ENCODE data around the gene ATP6V0B. TPM values are rescaled to one million over a fixed set of nuclear protein-coding genes. Genes with fewer than 3 reads are reported as not detected.
A peak's percentile ranks its signal among the peaks of the same experiment; 100 is the strongest.

Gene ATP6V0B
- total and polyA plus RNA-seq, 10 of the 15 experiments (the other 5 are each of a cell fraction or from before 2014, with no cell fraction given): 65.3 to 250 (median 144) TPM

DNA sequence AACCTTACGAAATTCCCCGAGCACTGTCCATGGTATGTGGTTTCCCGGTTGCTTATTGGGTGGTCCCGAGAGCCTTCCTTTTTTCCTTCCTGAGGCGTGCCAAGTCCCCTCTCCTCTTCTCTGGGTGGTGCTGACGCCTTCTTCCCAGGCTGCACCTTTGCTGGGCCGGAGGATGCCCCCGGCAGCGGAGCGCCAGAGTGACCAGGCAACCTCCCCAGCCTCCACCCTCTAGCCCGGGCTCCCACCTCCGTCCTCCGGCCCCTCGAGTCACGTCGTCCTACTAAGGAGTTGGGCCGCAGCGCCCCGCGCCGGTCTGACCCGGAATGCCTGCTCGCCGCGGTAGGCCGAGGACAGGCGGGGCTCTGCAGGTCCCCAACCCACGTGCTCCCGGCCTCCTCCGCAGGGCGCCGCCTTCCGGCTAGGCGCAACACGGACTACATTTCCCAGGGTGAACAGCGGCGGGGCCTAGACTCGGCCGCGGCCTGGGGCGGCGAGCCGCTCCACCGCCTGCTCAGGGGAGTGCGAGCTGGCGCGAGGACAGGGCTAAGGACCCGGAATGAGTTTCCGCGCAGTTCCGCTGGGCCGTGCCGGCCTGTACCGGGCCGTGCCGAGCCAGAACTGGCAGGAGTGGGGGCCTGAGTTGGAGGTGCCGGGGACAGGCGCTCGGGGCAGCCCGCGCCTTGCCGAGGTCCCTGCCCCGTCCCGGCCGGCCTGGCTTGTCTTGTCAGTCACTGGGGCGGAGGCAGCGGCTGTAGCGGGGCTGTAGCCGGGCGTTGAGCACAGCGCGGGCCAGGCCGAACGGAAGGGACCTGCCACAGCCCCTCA, 28.3 kb upstream of the ATP6V0B start, which contains the start of gene IPO13 (continued):
- no peak for TF ChIP-seq NFXL1 (IDR thresholded peaks at IDR 0.05; ENCODE audit: borderline replicate concordance)
- TF ChIP-seq RB1 (IDR thresholded peaks at IDR 0.05; ENCODE audit: borderline replicate concordance): peak; percentile 99
- TF ChIP-seq POU2F2 (IDR thresholded peaks at IDR 0.05; ENCODE audit: borderline replicate concordance, low read depth, low read length): peak; percentile 55; the same call in 1 of the 3 replicates
- TF ChIP-seq CBFB (IDR thresholded peaks at IDR 0.05; ENCODE audit: low read depth): peak; percentile 68; the same call in 1 of the 2 replicates
- TF ChIP-seq GATAD2B (conservative IDR thresholded peaks at IDR 0.05; ENCODE audit: low read depth): peak; percentile 95
- TF ChIP-seq BRCA1 (IDR thresholded peaks at IDR 0.05; ENCODE audit: low read depth, low read length): no peak; the same call in 1 of the 2 replicates
- TF ChIP-seq CREM (IDR thresholded peaks at IDR 0.05; ENCODE audit: low read depth): peak; percentile 73; the same call in 1 of the 2 replicates
- peak; percentile 33; the same call in 1 of the 2 replicates for TF ChIP-seq SMC3 (IDR thresholded peaks at IDR 0.05; ENCODE audit: borderline replicate concordance, low read length)
- TF ChIP-seq YY1 (IDR thresholded peaks at IDR 0.05; ENCODE audit: low read depth, low read length): peak; percentile 40
- TF ChIP-seq TCF3 (IDR thresholded peaks at IDR 0.05; ENCODE audit: borderline replicate concordance, insufficient read depth, low read depth, low read length): 0 out of 2 replicates have a peak, but pooled peaks have one; percentile 17
- no peak for TF ChIP-seq JUNB (IDR thresholded peaks at IDR 0.05)
- peak; percentile 96 for TF ChIP-seq HCFC1 (IDR thresholded peaks at IDR 0.05; ENCODE audit: low read length)
- TF ChIP-seq, protein P1, sequence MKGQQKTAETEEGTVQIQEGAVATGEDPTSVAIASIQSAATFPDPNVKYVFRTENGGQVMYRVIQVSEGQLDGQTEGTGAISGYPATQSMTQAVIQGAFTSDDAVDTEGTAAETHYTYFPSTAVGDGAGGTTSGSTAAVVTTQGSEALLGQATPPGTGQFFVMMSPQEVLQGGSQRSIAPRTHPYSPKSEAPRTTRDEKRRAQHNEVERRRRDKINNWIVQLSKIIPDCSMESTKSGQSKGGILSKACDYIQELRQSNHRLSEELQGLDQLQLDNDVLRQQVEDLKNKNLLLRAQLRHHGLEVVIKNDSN (IDR thresholded peaks at IDR 0.05; ENCODE audit: borderline replicate concordance, extremely low read length, insufficient read depth, low read depth, low read length): peak; percentile 89
- TF ChIP-seq TARDBP (IDR thresholded peaks at IDR 0.05; ENCODE audit: borderline replicate concordance): 0 out of 2 replicates have a peak, but pooled peaks have one; percentile 74
- peak; percentile 83 for TF ChIP-seq RAD51 (IDR thresholded peaks at IDR 0.05)
- TF ChIP-seq BCLAF1 (IDR thresholded peaks at IDR 0.05): no peak
- TF ChIP-seq DPF2 (IDR thresholded peaks at IDR 0.05): peak; percentile 90
- TF ChIP-seq ZNF207 (IDR thresholded peaks at IDR 0.05; ENCODE audit: borderline replicate concordance): peak; percentile 99
- no peak for TF ChIP-seq CBX3 (IDR thresholded peaks at IDR 0.05; ENCODE audit: borderline replicate concordance, low read depth)
- TF ChIP-seq ZNF24 (IDR thresholded peaks at IDR 0.05): no peak
- no peak for TF ChIP-seq WRNIP1 (IDR thresholded peaks at IDR 0.05; ENCODE audit: borderline replicate concordance, low read depth, low read length)
- TF ChIP-seq ZNF622 (IDR thresholded peaks at IDR 0.05): no peak
- TF ChIP-seq MEF2B (IDR thresholded peaks at IDR 0.05; ENCODE audit: partially characterized antibody, poor library complexity, severe bottlenecking): peak; percentile 45
- peak; percentile 49; the same call in 1 of the 2 replicates for TF ChIP-seq MLLT1 (IDR thresholded peaks at IDR 0.05)
- peak; percentile 62 to 73 for TF ChIP-seq IKZF2 (IDR thresholded peaks at IDR 0.05)
- peak; percentile 59 for TF ChIP-seq RAD21 (IDR thresholded peaks at IDR 0.05; ENCODE audit: insufficient read depth, low read depth, low read length)
- peak; percentile 95 for TF ChIP-seq POLR2A (IDR thresholded peaks at IDR 0.05; ENCODE audit: low read depth, low read length)
- no peak for TF ChIP-seq ZZZ3 (IDR thresholded peaks at IDR 0.05; ENCODE audit: control insufficient read depth, insufficient read length, low read depth)

All from GM12878 (cell line).